Stimulated activated CD4-positive, alpha-beta T cell treated with anti-CD3 and anti-CD28 coated beads, Interleukin-12 subunit alpha, Interleukin-12 subunit beta, amount 100 ng/mL, for 48 hours (primary cell): Measurements from ENCODE around the gene FNBP1.

Experiments used
- DNase-seq, 3 donors: peaks; one replicate each; pipeline ENCODE4 v3.0.0-alpha.2; 2020; ENCODE audit warnings: low read depth in 2 of 3, low spot score in 1 of 3

FNBP1 gene

GRCh38 chr9:130045725-130046450, 2.9 kb upstream of the FNBP1 start:
- DNase-seq, result no peak

- DNase-seq, result no peak
These were observed 950 bp upstream of the FNBP1 start for GRCh38 chr9:130043654-130044623.

GRCh38 chr9:130042406-130042884, 544 bp downstream of the FNBP1 start:
- DNase-seq, result no peak

- DNase-seq, result no peak
These were observed 1.2 kb downstream of the FNBP1 start for GRCh38 chr9:130041648-130042405.

GRCh38 chr9:130040984-130041647, 1.9 kb downstream of the FNBP1 start:
- DNase-seq, result no peak

- DNase-seq, result no peak
These were observed 3.4 kb downstream of the FNBP1 start for GRCh38 chr9:130039528-130040147.

GRCh38 chr9:130036099-130036498, 6.9 kb downstream of the FNBP1 start:
- no peak for DNase-seq

- DNase-seq, result no peak
These were observed 8.4 kb downstream of the FNBP1 start for GRCh38 chr9:130034570-130034969.

- DNase-seq, result no peak
These were observed 12.3 kb downstream of the FNBP1 start for GRCh38 chr9:130030651-130031127.

- peak in 1 of 3 donors; percentile 52 for DNase-seq
These were observed 13.6 kb downstream of the FNBP1 start for GRCh38 chr9:130029223-130029973.

- no peak for DNase-seq
These were observed 14.3 kb downstream of the FNBP1 start for GRCh38 chr9:130028493-130029222.

GRCh38 chr9:130027533-130028365, 15.2 kb downstream of the FNBP1 start:
- DNase-seq, result no peak

- DNase-seq, result no peak
These were observed 16.2 kb downstream of the FNBP1 start for GRCh38 chr9:130026583-130027340.

GRCh38 chr9:130024597-130024994, 18.4 kb downstream of the FNBP1 start:
- DNase-seq, result no peak

- no peak for DNase-seq
These were observed 18.9 kb downstream of the FNBP1 start for GRCh38 chr9:130023994-130024596.

GRCh38 chr9:130023144-130023787, 19.7 kb downstream of the FNBP1 start:
- no peak for DNase-seq
